Measurements from ENCODE around the gene ADARB2. TPM values are rescaled to one million over a fixed set of nuclear protein-coding genes. Genes with fewer than 3 reads are reported as not detected.

The ADARB2 gene
- total and polyA plus RNA-seq, 11 donors, result 0.07 to 1.2 (median 0.28) TPM; not detected in 4

DNA sequence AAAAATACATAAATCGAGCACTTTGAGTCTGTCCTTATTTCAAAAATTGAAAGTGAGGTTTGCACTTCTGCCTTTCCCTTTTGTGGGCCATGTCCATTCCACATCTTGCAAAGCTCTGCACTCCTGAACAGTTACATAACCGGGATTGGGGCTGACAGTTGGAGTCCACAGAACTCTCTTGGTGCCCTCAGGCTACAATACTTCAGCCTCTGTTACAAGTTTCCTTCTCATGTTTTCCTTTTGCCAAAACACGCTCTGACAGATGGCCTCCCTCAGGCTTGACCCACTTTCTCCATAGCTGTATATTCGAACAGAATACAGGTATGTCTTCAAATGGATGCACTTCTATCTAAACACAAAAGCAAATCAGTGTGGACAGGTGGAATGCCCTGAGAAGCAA, 345.2 kb downstream of the ADARB2 start:
- TF ChIP-seq, protein P1, sequence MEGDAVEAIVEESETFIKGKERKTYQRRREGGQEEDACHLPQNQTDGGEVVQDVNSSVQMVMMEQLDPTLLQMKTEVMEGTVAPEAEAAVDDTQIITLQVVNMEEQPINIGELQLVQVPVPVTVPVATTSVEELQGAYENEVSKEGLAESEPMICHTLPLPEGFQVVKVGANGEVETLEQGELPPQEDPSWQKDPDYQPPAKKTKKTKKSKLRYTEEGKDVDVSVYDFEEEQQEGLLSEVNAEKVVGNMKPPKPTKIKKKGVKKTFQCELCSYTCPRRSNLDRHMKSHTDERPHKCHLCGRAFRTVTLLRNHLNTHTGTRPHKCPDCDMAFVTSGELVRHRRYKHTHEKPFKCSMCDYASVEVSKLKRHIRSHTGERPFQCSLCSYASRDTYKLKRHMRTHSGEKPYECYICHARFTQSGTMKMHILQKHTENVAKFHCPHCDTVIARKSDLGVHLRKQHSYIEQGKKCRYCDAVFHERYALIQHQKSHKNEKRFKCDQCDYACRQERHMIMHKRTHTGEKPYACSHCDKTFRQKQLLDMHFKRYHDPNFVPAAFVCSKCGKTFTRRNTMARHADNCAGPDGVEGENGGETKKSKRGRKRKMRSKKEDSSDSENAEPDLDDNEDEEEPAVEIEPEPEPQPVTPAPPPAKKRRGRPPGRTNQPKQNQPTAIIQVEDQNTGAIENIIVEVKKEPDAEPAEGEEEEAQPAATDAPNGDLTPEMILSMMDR (IDR thresholded peaks at IDR 0.05), result no peak
- TF ChIP-seq POLR2A (IDR thresholded peaks at IDR 0.05), result no peak
- Histone ChIP-seq H3K27ac (no peak overlapping the region), H3K4me1 (no peaks in the 10 kb centered on the region), H3K36me3 (no peaks in the 10 kb centered on the region), H3K4me3 (no peak overlapping the region), H3K27me3 (no peaks in the 10 kb centered on the region), H3K9me3 (no peaks in the 10 kb centered on the region)
- WGBS, 4 donors, result 71 to 80% (median 74%) methylated on average over 4 of the region's 4 CpGs
- no peak for DNase-seq
- intact Hi-C loops (cut with DNase I), result no loop called here
- ATAC-seq, result no peak

DNA sequence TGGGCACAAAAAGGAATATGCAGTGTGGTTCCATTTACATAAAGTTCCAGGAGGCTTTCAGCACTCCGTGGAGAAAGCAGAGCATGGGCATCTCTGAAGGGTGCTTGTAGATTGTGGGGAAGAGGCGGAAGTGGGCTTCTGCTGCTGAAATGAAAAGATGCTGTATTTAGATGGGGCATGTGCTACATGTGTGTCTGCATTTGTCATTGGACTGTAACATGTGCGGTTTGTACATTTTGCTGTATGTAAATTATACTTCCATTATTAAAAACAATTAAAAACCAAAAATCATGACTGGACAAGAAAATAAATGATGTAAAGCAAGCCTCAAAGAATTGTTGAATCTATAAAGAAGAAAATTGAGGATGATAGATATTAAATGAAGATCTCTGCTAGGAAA, 347.1 kb downstream of the ADARB2 start:
- intact Hi-C loops (cut with DNase I), result no loop called here
- DNase-seq (no peak), ATAC-seq (no peak)
- peaks cover 0 to 10% (median 2%) of the 10 kb centered on the region in 12 donors for H3K9me3 ChIP-seq
- 79 to 85% (median 82%) methylated on average over 3 of the region's 3 CpGs for WGBS, 4 donors
- H3K36me3 ChIP-seq, result no peaks in the 10 kb centered on the region
- no peaks in the 10 kb centered on the region for H3K4me1 ChIP-seq
- H3K4me3 ChIP-seq, result no peak overlapping the region
- no peak for TF ChIP-seq POLR2A (IDR thresholded peaks at IDR 0.05)
- TF ChIP-seq, protein P1 (IDR thresholded peaks at IDR 0.05), result no peak
- no peak overlapping the region for H3K27ac ChIP-seq
- peaks cover 0 to 3% (median 0%) of the 10 kb centered on the region in 9 donors for H3K27me3 ChIP-seq

DNA sequence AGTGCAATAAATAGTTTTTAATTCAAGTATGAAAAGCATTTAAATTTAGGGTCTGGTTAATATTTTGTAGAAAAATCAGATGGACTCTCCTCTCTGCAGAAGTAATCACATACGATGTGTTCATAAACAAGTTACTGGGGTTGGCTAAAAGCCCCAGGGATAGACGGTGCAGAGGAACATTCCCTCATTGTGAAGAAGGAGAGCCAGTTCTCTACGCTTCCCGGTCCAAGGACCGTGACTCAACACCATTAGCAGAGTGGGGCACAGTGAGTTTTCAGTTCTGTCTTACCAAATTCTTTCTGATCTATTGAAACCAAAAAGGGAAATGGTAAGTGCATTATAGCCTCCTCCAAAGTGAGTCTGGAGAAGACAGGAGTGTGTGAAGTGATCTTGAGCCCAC, 353.3 kb downstream of the ADARB2 start:
- Histone ChIP-seq H3K27ac (no peak overlapping the region), H3K9me3 (peaks cover 0 to 10% (median 2%) of the 10 kb centered on the region in 12 donors), H3K4me3 (no peak overlapping the region), H3K27me3 (peaks cover 0 to 45% (median 12%) of the 10 kb centered on the region in 9 donors), H3K36me3 (no peaks in the 10 kb centered on the region), H3K4me1 (no peaks in the 10 kb centered on the region)
- ATAC-seq (no peak), DNase-seq (no peak)
- WGBS, 4 donors, result 64 to 81% (median 76%) methylated on average over 5 of the region's 5 CpGs
- intact Hi-C loops (cut with DNase I), result no loop called here
- TF ChIP-seq, protein P1 (IDR thresholded peaks at IDR 0.05), result no peak
- no peak for TF ChIP-seq POLR2A (IDR thresholded peaks at IDR 0.05)

DNA sequence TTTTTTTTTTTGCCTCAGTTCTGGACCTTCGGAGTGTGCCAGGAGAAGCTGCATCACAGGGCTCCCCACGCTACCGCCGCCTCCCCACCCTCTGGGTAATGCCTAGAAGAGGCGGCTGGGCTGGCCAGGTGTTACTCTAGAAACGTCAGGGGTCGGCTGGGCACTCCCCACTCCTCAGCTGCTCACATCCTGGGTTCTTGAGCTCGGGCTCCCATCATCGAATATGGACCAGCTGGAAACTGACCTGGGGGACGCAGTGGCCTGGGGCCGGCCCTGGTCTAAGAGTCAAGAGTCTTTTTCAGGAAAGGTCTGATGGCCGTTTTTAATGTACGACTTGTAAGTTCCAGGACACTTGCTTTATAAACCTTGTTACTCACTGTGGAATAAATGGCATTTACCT, 354.6 kb downstream of the ADARB2 start:
- intact Hi-C loops (cut with DNase I), result no loop called here
- ATAC-seq (no peak), DNase-seq (no peak)
- WGBS, 4 donors, result 80 to 85% (median 82%) methylated on average over 10 to 13 of the region's 13 CpGs
- TF ChIP-seq POLR2A (IDR thresholded peaks at IDR 0.05), result no peak
- TF ChIP-seq, protein P1 (IDR thresholded peaks at IDR 0.05), result no peak
- Histone ChIP-seq H3K4me1 (no peaks in the 10 kb centered on the region), H3K36me3 (no peaks in the 10 kb centered on the region), H3K9me3 (peaks cover 0 to 10% (median 2%) of the 10 kb centered on the region in 12 donors), H3K27me3 (peaks cover 3 to 58% (median 17%) of the 10 kb centered on the region in 9 donors), H3K4me3 (no peak overlapping the region), H3K27ac (no peak overlapping the region)
